Head of caudate nucleus (tissue), 42 donors: Measurements from ENCODE around the gene OR14A2.
"Not testable (repeated sequence)": the region's sequence is repeated elsewhere in the genome, so short reads cannot be mapped to it uniquely, and the experiment has no call there.

Experiments
- DNase-seq, 42 donors: peaks; one replicate each; pipeline versions ENCODE4 v3.0.0 to v3.0.0-alpha.2; 2020 to 2021; ENCODE audit warnings: mixed read lengths in 7 of 42
- intact Hi-C: fragments of 100-400 bp; cut with DNase I; formaldehyde crosslinking; loops from one replicate; pipeline ENCODE4 v1.15.0; 2022

OR14A2 gene

GRCh38 chr1:247748041-247748440, at the start of gene OR14A2:
TSS of gene OR14A2 (minus strand) at chr1:247748141.
- no peak for DNase-seq
- intact Hi-C loops: no loop called here

- intact Hi-C loops: no loop called here
These were observed 49.6 kb upstream of the OR14A2 start for GRCh38 chr1:247797518-247797917.

GRCh38 chr1:247769603-247770002, 21.7 kb upstream of the OR14A2 start:
- no peak for DNase-seq
- intact Hi-C loops: no loop called here

More at GRCh38 chr1:247797518-247797917, 49.6 kb upstream of the OR14A2 start:
- no peak for DNase-seq

- intact Hi-C loops: no loop called here
- DNase-seq: no peak
These were observed 12.5 kb upstream of the OR14A2 start, which contains the start of gene OR1C1 for GRCh38 chr1:247760456-247760855. TSS of gene OR1C1 (minus strand) at chr1:247760556. CDS start at chr1:247758406, 2,150 bp downstream.

GRCh38 chr1:247754311-247754710, 6.4 kb upstream of the OR14A2 start:
- DNase-seq, intact Hi-C loops: not testable (repeated sequence)

- DNase-seq: no peak
- intact Hi-C loops: no loop called here
These were observed 1.9 kb upstream of the OR14A2 start for GRCh38 chr1:247749870-247750269.

- DNase-seq: no peak
- intact Hi-C loops: no loop called here
These were observed 325 bp downstream of the OR14A2 start for GRCh38 chr1:247747616-247748015.

- intact Hi-C loops: no loop called here
These were observed 1.5 kb downstream of the OR14A2 start for GRCh38 chr1:247746391-247746935.

GRCh38 chr1:247742215-247742760, 5.7 kb downstream of the OR14A2 start:
- intact Hi-C loops, DNase-seq: not testable (repeated sequence)

More at GRCh38 chr1:247746391-247746935, 1.5 kb downstream of the OR14A2 start:
- no peak for DNase-seq

- no peak for DNase-seq
These were observed 6.2 kb downstream of the OR14A2 start for GRCh38 chr1:247741756-247742155.

GRCh38 chr1:247740721-247741120, 7.2 kb downstream of the OR14A2 start:
- DNase-seq: no peak
- intact Hi-C loops: no loop called here

More at GRCh38 chr1:247741756-247742155, 6.2 kb downstream of the OR14A2 start:
- intact Hi-C loops: no loop called here

GRCh38 chr1:247738315-247738714, 9.6 kb downstream of the OR14A2 start, which contains the start of gene OR14K1:
TSS of gene OR14K1 (plus strand) at chr1:247738615. CDS start at chr1:247738615, 0 bp downstream.
- intact Hi-C loops: no loop called here
- no peak for DNase-seq

- no peak for DNase-seq
- intact Hi-C loops: no loop called here
These were observed 26.7 kb downstream of the OR14A2 start for GRCh38 chr1:247721222-247721621.

GRCh38 chr1:247716546-247716945, 31.4 kb downstream of the OR14A2 start, which contains the start of gene OR6F1:
TSS of gene OR6F1 (minus strand) at chr1:247716646. CDS start at chr1:247712755, 3,891 bp downstream.
- intact Hi-C loops: no loop called here
- no peak for DNase-seq

GRCh38 chr1:247713753-247714152, 34.2 kb downstream of the OR14A2 start:
- DNase-seq: no peak
- intact Hi-C loops: no loop called here

- intact Hi-C loops, DNase-seq: not testable (repeated sequence)
These were observed 37.3 kb downstream of the OR14A2 start for GRCh38 chr1:247710681-247711080.

GRCh38 chr1:247701338-247701737, 46.6 kb downstream of the OR14A2 start:
- no peak for DNase-seq
- intact Hi-C loops: no loop called here

- intact Hi-C loops: no loop called here
- peak in 32 of 42 donors; percentile 3 to 77 (median 34) for DNase-seq
These were observed 66.5 kb downstream of the OR14A2 start for GRCh38 chr1:247681288-247681897.

GRCh38 chr1:247680171-247680570, 67.8 kb downstream of the OR14A2 start:
- DNase-seq: no peak
- intact Hi-C loops: no loop called here

GRCh38 chr1:247679639-247680038, 68.3 kb downstream of the OR14A2 start, which contains the start of gene OR13G1:
TSS of gene OR13G1 (minus strand) at chr1:247679739. CDS start at chr1:247673041, 6,698 bp downstream.
- intact Hi-C loops: no loop called here

More at GRCh38 chr1:247679639-247680038, 68.3 kb downstream of the OR14A2 start, which contains the start of gene OR13G1:
- no peak for DNase-seq
